Measurements from ENCODE around the gene POLR2J.
"Not testable (repeated sequence)": the region's sequence is repeated elsewhere in the genome, so short reads cannot be mapped to it uniquely, and the experiment has no call there.

DNA sequence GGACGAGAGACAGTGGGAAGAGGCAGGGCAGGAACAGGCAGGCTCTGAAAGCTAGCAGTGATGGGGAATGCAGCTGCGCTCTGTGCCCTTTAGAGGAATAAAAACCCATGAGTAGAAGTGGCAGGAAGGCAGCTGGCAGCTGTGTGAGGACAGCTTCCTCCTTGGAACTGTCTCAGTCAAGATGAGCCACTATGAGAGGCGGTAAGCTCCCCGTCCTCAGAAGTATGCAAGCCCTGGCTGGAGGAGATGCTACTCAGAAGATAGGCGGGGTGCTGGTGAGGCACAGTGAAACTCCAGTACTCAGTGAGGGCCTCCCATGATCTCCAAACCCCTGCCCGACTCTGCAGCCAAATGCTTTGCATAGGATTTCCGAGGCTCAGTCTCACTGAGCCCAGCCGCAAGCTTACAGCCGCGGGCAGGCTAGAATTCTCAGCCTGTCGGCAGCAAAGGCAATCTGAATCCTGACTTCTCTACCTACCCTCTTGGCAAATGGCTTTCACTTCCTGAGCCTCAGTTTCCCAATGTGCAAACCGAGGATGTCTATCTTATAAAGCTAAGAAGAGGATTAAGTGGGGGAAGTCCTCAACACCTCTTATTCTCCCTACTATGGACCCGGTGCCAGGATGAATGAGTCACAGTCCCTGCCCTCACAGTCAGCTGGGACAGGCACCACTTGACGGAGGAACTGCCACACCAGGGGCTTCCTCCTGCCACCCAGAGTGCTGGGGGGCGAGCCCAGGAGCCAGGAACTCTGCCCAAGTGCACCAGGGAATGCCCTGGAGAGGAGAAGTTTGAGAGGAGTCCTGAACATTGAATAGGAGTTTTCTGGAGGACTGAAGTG is 36.4 kb upstream of the POLR2J start:
- TF ChIP-seq, protein P1, sequence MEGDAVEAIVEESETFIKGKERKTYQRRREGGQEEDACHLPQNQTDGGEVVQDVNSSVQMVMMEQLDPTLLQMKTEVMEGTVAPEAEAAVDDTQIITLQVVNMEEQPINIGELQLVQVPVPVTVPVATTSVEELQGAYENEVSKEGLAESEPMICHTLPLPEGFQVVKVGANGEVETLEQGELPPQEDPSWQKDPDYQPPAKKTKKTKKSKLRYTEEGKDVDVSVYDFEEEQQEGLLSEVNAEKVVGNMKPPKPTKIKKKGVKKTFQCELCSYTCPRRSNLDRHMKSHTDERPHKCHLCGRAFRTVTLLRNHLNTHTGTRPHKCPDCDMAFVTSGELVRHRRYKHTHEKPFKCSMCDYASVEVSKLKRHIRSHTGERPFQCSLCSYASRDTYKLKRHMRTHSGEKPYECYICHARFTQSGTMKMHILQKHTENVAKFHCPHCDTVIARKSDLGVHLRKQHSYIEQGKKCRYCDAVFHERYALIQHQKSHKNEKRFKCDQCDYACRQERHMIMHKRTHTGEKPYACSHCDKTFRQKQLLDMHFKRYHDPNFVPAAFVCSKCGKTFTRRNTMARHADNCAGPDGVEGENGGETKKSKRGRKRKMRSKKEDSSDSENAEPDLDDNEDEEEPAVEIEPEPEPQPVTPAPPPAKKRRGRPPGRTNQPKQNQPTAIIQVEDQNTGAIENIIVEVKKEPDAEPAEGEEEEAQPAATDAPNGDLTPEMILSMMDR (IDR thresholded peaks at IDR 0.05 in 4 of 5, conservative IDR thresholded peaks at IDR 0.05 in 1 of 5): not testable (repeated sequence)
- not testable (repeated sequence) for TF ChIP-seq POLR2A (IDR thresholded peaks at IDR 0.05)

All from gastrocnemius medialis (tissue), 4 donors.